ENCODE measurements around the gene TBCCD1.

GRCh38 chr3:186592682-186593081 is 25.5 kb upstream of the TBCCD1 start:
- TF ChIP-seq POLR2A (IDR thresholded peaks at IDR 0.05) (no peak), CTCF (IDR thresholded peaks at IDR 0.05) (no peak)
